ENCODE data around the gene PRR13.
"Not testable (repeated sequence)": the region's sequence is repeated elsewhere in the genome, so short reads cannot be mapped to it uniquely, and the experiment has no call there.

Gene PRR13

GRCh38 chr12:53443955-53444354, 2.4 kb downstream of the PRR13 start:
- Histone ChIP-seq H3K4me1 (ENCODE audit: control insufficient read depth in 1 of 2, insufficient read depth in 2 of 2, low read length in 2 of 2) (peaks cover 0 to 14% of the 10 kb centered on the region in 2 donors), H3K9me3 (ENCODE audit: control insufficient read depth in 1 of 2, low read length in 2 of 2) (no peaks in the 10 kb centered on the region), H3K27ac (ENCODE audit: low read length) (no peak overlapping the region), H3K36me3 (ENCODE audit: control insufficient read depth in 1 of 2, insufficient read depth in 2 of 2, low read length in 2 of 2) (peaks cover 14 to 31% of the 10 kb centered on the region in 2 donors), H3K27me3 (ENCODE audit: low read depth, low read length) (no peaks in the 10 kb centered on the region), H3K4me3 (ENCODE audit: low read depth in 1 of 2, low read length in 2 of 2) (no peak overlapping the region)

GRCh38 chr12:53444593-53445325, 3.2 kb downstream of the PRR13 start:
- H3K9me3 ChIP-seq (ENCODE audit: control insufficient read depth in 1 of 2, low read length in 2 of 2); H3K27me3 ChIP-seq (ENCODE audit: low read depth, low read length); H3K4me3 ChIP-seq (ENCODE audit: low read depth in 1 of 2, low read length in 2 of 2); H3K27ac ChIP-seq (ENCODE audit: low read length): not testable (repeated sequence)
- Histone ChIP-seq H3K4me1 (ENCODE audit: control insufficient read depth in 1 of 2, insufficient read depth in 2 of 2, low read length in 2 of 2) (peaks cover 0 to 14% of the 10 kb centered on the region in 2 donors), H3K36me3 (ENCODE audit: control insufficient read depth in 1 of 2, insufficient read depth in 2 of 2, low read length in 2 of 2) (peaks cover 14 to 31% of the 10 kb centered on the region in 2 donors)

- Histone ChIP-seq H3K27ac (ENCODE audit: low read length) (no peak overlapping the region), H3K27me3 (ENCODE audit: low read depth, low read length) (no peaks in the 10 kb centered on the region), H3K4me3 (ENCODE audit: low read depth in 1 of 2, low read length in 2 of 2) (no peak overlapping the region), H3K9me3 (ENCODE audit: control insufficient read depth in 1 of 2, low read length in 2 of 2) (no peaks in the 10 kb centered on the region), H3K4me1 (ENCODE audit: control insufficient read depth in 1 of 2, insufficient read depth in 2 of 2, low read length in 2 of 2) (peaks cover 13 to 19% of the 10 kb centered on the region in 2 donors), H3K36me3 (ENCODE audit: control insufficient read depth in 1 of 2, insufficient read depth in 2 of 2, low read length in 2 of 2) (peaks cover 24 to 33% of the 10 kb centered on the region in 2 donors)
Measured at GRCh38 chr12:53450936-53451335, 9.4 kb downstream of the PRR13 start.

GRCh38 chr12:53451661-53452158, 10.2 kb downstream of the PRR13 start, which contains the start of gene PCBP2:
Gene PCBP2 (plus strand): TSS chr12:53452102. CDS start chr12:53454801, 2,699 bp downstream.
- H3K4me3 ChIP-seq (ENCODE audit: low read depth in 1 of 2, low read length in 2 of 2), result peak within 1 kb of the TSS; percentile 82 to 95
- peaks cover 13 to 19% of the 10 kb centered on the region in 2 donors for H3K4me1 ChIP-seq (ENCODE audit: control insufficient read depth in 1 of 2, insufficient read depth in 2 of 2, low read length in 2 of 2)
- peaks cover 26 to 35% of the 10 kb centered on the region in 2 donors for H3K36me3 ChIP-seq (ENCODE audit: control insufficient read depth in 1 of 2, insufficient read depth in 2 of 2, low read length in 2 of 2)
- H3K27ac ChIP-seq (ENCODE audit: low read length), result peak within 1 kb of the TSS; percentile 85
- no peaks in the 10 kb centered on the region for H3K27me3 ChIP-seq (ENCODE audit: low read depth, low read length)
- H3K9me3 ChIP-seq (ENCODE audit: control insufficient read depth in 1 of 2, low read length in 2 of 2), result no peaks in the 10 kb centered on the region

- H3K27ac ChIP-seq (ENCODE audit: low read length), result peak overlapping the region; percentile 85
- H3K27me3 ChIP-seq (ENCODE audit: low read depth, low read length), result no peaks in the 10 kb centered on the region
- H3K9me3 ChIP-seq (ENCODE audit: control insufficient read depth in 1 of 2, low read length in 2 of 2), result no peaks in the 10 kb centered on the region
- peaks cover 31 to 42% of the 10 kb centered on the region in 2 donors for H3K36me3 ChIP-seq (ENCODE audit: control insufficient read depth in 1 of 2, insufficient read depth in 2 of 2, low read length in 2 of 2)
- H3K4me3 ChIP-seq (ENCODE audit: low read depth in 1 of 2, low read length in 2 of 2), result peak overlapping the region; percentile 82 to 95
- H3K4me1 ChIP-seq (ENCODE audit: control insufficient read depth in 1 of 2, insufficient read depth in 2 of 2, low read length in 2 of 2), result peaks cover 13 to 19% of the 10 kb centered on the region in 2 donors
Measured at GRCh38 chr12:53452159-53453077, 10.9 kb downstream of the PRR13 start.

GRCh38 chr12:53453953-53454640, 12.6 kb downstream of the PRR13 start:
- peaks cover 39 to 50% of the 10 kb centered on the region in 2 donors for H3K36me3 ChIP-seq (ENCODE audit: control insufficient read depth in 1 of 2, insufficient read depth in 2 of 2, low read length in 2 of 2)
- H3K4me3 ChIP-seq (ENCODE audit: low read depth in 1 of 2, low read length in 2 of 2), result peak overlapping the region; percentile 82 to 95
- no peaks in the 10 kb centered on the region for H3K9me3 ChIP-seq (ENCODE audit: control insufficient read depth in 1 of 2, low read length in 2 of 2)
- peak overlapping the region; percentile 78 for H3K27ac ChIP-seq (ENCODE audit: low read length)
- H3K27me3 ChIP-seq (ENCODE audit: low read depth, low read length), result no peaks in the 10 kb centered on the region
- peaks cover 13 to 20% of the 10 kb centered on the region in 2 donors for H3K4me1 ChIP-seq (ENCODE audit: control insufficient read depth in 1 of 2, insufficient read depth in 2 of 2, low read length in 2 of 2)

- Histone ChIP-seq H3K36me3 (ENCODE audit: control insufficient read depth in 1 of 2, insufficient read depth in 2 of 2, low read length in 2 of 2) (peaks cover 44 to 56% of the 10 kb centered on the region in 2 donors), H3K27ac (ENCODE audit: low read length) (no peak overlapping the region), H3K27me3 (ENCODE audit: low read depth, low read length) (no peaks in the 10 kb centered on the region), H3K9me3 (ENCODE audit: control insufficient read depth in 1 of 2, low read length in 2 of 2) (no peaks in the 10 kb centered on the region), H3K4me3 (ENCODE audit: low read depth in 1 of 2, low read length in 2 of 2) (peak overlapping the region in 1 of 2 donors; percentile 95), H3K4me1 (ENCODE audit: control insufficient read depth in 1 of 2, insufficient read depth in 2 of 2, low read length in 2 of 2) (peaks cover 13 to 25% of the 10 kb centered on the region in 2 donors)
Measured at GRCh38 chr12:53454707-53455106, 13.2 kb downstream of the PRR13 start.

- Histone ChIP-seq H3K36me3 (ENCODE audit: control insufficient read depth in 1 of 2, insufficient read depth in 2 of 2, low read length in 2 of 2) (peaks cover 65 to 77% of the 10 kb centered on the region in 2 donors), H3K27ac (ENCODE audit: low read length) (no peak overlapping the region), H3K9me3 (ENCODE audit: control insufficient read depth in 1 of 2, low read length in 2 of 2) (no peaks in the 10 kb centered on the region), H3K4me3 (ENCODE audit: low read depth in 1 of 2, low read length in 2 of 2) (no peak overlapping the region), H3K4me1 (ENCODE audit: control insufficient read depth in 1 of 2, insufficient read depth in 2 of 2, low read length in 2 of 2) (peaks cover 21 to 46% of the 10 kb centered on the region in 2 donors), H3K27me3 (ENCODE audit: low read depth, low read length) (no peaks in the 10 kb centered on the region)
Measured at GRCh38 chr12:53456654-53457366, 15.3 kb downstream of the PRR13 start.

GRCh38 chr12:53459097-53459496, 17.6 kb downstream of the PRR13 start:
- Histone ChIP-seq H3K4me1 (ENCODE audit: control insufficient read depth in 1 of 2, insufficient read depth in 2 of 2, low read length in 2 of 2) (peaks cover 14 to 49% of the 10 kb centered on the region in 2 donors), H3K4me3 (ENCODE audit: low read depth in 1 of 2, low read length in 2 of 2) (no peak overlapping the region), H3K27ac (ENCODE audit: low read length) (no peak overlapping the region), H3K36me3 (ENCODE audit: control insufficient read depth in 1 of 2, insufficient read depth in 2 of 2, low read length in 2 of 2) (peaks cover 86 to 99% of the 10 kb centered on the region in 2 donors), H3K27me3 (ENCODE audit: low read depth, low read length) (no peaks in the 10 kb centered on the region), H3K9me3 (ENCODE audit: control insufficient read depth in 1 of 2, low read length in 2 of 2) (no peaks in the 10 kb centered on the region)

GRCh38 chr12:53461059-53461458, 19.5 kb downstream of the PRR13 start:
- peaks cover 84 to 99% of the 10 kb centered on the region in 2 donors for H3K36me3 ChIP-seq (ENCODE audit: control insufficient read depth in 1 of 2, insufficient read depth in 2 of 2, low read length in 2 of 2)
- H3K27ac ChIP-seq (ENCODE audit: low read length), result no peak overlapping the region
- H3K4me3 ChIP-seq (ENCODE audit: low read depth in 1 of 2, low read length in 2 of 2), result no peak overlapping the region
- H3K27me3 ChIP-seq (ENCODE audit: low read depth, low read length), result no peaks in the 10 kb centered on the region
- H3K9me3 ChIP-seq (ENCODE audit: control insufficient read depth in 1 of 2, low read length in 2 of 2), result no peaks in the 10 kb centered on the region
- H3K4me1 ChIP-seq (ENCODE audit: control insufficient read depth in 1 of 2, insufficient read depth in 2 of 2, low read length in 2 of 2), result peaks cover 8 to 48% of the 10 kb centered on the region in 2 donors
